Smooth muscle cell (in vitro differentiated cells): Measurements from ENCODE around the gene TTC4. TPM values are rescaled to one million over a fixed set of nuclear protein-coding genes. Genes with fewer than 3 reads are reported as not detected.
A peak's percentile ranks its signal among the peaks of the same experiment; 100 is the strongest.

Experiments used
- DNase-seq: peaks from one replicate; lab custom pipeline; 2025; ENCODE audit not compliant: unreplicated experiment; lab: John Stamatoyannopoulos, UW
- H2AFZ ChIP-seq: fragments of 200-600 bp; sonication (generic); 2 replicates; pipeline ENCODE4 v1.6.0; 2016; ENCODE audit warnings: antibody characterized with exemption, low read depth, mild to moderate bottlenecking
- H3F3A ChIP-seq: fragments of 200-600 bp; sonication (generic); 2 replicates; pipeline ENCODE4 v1.6.0; 2017; ENCODE audit warnings: antibody characterized with exemption, low read depth
- H3K27ac ChIP-seq: fragments of 200-600 bp; sonication (generic); 2 replicates; pipeline ENCODE4 v1.5.1; 2016; ENCODE audit warnings: low read depth, mild to moderate bottlenecking
- H3K27me3 ChIP-seq: fragments of 200-600 bp; sonication (generic); 2 replicates; pipeline ENCODE4 v1.6.1; 2016; ENCODE audit warnings: low read depth, mild to moderate bottlenecking
- H3K36me3 ChIP-seq: fragments of 200-600 bp; sonication (generic); 2 replicates; pipeline ENCODE4 v1.5.1; 2016; ENCODE audit warnings: low read depth
- H3K4me1 ChIP-seq: fragments of 200-600 bp; sonication (generic); 2 replicates; pipeline ENCODE4 v1.5.1; 2016; ENCODE audit warnings: low read depth
- H3K4me2 ChIP-seq: fragments of 200-600 bp; sonication (generic); 2 replicates; pipeline ENCODE4 v1.6.0; 2016; ENCODE audit warnings: mild to moderate bottlenecking
- H3K4me3 ChIP-seq: fragments of 200-600 bp; sonication (generic); 2 replicates; pipeline ENCODE4 v1.5.1; 2016; ENCODE audit warnings: mild to moderate bottlenecking
- H3K79me2 ChIP-seq: fragments of 200-600 bp; sonication (generic); 2 replicates; pipeline ENCODE4 v1.6.0; 2016; ENCODE audit warnings: low read depth, mild to moderate bottlenecking
- H3K9ac ChIP-seq: fragments of 200-600 bp; sonication (generic); 2 replicates; pipeline ENCODE4 v1.6.0; 2016; ENCODE audit warnings: low read depth
- H3K9me3 ChIP-seq: fragments of 200-600 bp; sonication (generic); replicated peaks from 2 replicates; pipeline ENCODE4 v1.5.1; 2016; ENCODE audit warnings: low read depth
- H4K20me1 ChIP-seq: fragments of 200-600 bp; sonication (generic); 2 replicates; pipeline ENCODE4 v1.6.0; 2016; ENCODE audit warnings: low read depth
- WGBS: methylation state at CpG from one replicate; pipeline ENCODE4 v1.1.7; 2016; ENCODE audit warnings: low lambda C conversion rate; 5-methylcytosine and 5-hydroxymethylcytosine counted together
- polyA plus RNA-seq: library from polyadenylated mRNA; unstranded; fragments of >200 nt; fragmentation: Nextera tagmentation; extraction: Ambion mirVana; gene quantifications from 2 replicates; pipeline ENCODE4 v1.2.1, GENCODE V29; 2016
- total RNA-seq: library from RNA; depleted of rRNA; stranded (reverse); fragments of >200 nt; gene quantifications from 2 replicates; pipeline ENCODE4 v1.2.3, GENCODE V29; 2014
- TF ChIP-seq, protein P1 (sequence below): fragments of 200-600 bp; sonication (generic); IDR thresholded peaks from 2 replicates; pipeline ENCODE4 v1.5.1; 2017; ENCODE audit warnings: borderline replicate concordance, mild to moderate bottlenecking, antibody characterized with exemption; ENCODE audit not compliant: insufficient read depth, poor library complexity, severe bottlenecking

Gene TTC4
- total and polyA plus RNA-seq, 2 experiments from 2014 or later, result 14.7 to 27.3 TPM

DNA sequence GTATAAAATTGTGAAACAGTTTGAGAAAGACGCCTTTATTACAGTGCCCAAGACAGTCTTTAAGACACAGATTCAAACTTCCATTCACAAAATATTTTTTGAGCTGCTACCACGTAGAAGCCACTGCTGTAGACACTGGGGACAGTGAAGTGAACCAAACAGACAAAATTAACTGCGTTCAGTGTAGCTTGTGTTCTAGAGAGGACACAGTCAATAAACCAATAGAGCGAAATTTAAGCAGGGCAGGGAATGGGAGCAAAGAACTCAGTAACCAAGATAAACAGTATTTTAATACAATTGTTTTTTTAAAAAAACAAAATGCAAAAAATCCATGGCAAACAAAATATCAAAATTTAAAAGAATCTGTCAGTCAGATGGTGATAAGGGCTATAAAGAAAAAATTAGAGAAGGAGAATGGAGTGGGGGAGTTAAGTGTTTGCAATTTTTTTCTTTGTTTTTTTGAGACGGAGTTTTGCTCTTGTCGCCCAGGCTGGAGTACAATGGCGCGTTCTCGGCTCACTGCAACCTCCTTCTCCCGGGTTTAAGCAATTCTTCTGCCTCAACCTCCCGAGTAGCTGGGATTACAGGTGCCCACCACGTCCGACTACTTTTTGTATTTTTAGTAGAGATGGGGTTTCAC is 49.4 kb downstream of the TTC4 start:
- DNase-seq, result no peak
- peaks cover 19% of the 10 kb centered on the region for H3K79me2 ChIP-seq
- H3K27me3 ChIP-seq, result no peaks in the 10 kb centered on the region
- H3K4me3 ChIP-seq, result peak overlapping the region; percentile 60
- peak overlapping the region; percentile 95 for H2AFZ ChIP-seq
- peak overlapping the region; percentile 83 for H3K9ac ChIP-seq
- peak overlapping the region; percentile 86 for H3K4me2 ChIP-seq
- no peaks in the 10 kb centered on the region for H3F3A ChIP-seq
- H3K9me3 ChIP-seq, result no peaks in the 10 kb centered on the region
- H4K20me1 ChIP-seq, result no peaks in the 10 kb centered on the region
- TF ChIP-seq, protein P1, sequence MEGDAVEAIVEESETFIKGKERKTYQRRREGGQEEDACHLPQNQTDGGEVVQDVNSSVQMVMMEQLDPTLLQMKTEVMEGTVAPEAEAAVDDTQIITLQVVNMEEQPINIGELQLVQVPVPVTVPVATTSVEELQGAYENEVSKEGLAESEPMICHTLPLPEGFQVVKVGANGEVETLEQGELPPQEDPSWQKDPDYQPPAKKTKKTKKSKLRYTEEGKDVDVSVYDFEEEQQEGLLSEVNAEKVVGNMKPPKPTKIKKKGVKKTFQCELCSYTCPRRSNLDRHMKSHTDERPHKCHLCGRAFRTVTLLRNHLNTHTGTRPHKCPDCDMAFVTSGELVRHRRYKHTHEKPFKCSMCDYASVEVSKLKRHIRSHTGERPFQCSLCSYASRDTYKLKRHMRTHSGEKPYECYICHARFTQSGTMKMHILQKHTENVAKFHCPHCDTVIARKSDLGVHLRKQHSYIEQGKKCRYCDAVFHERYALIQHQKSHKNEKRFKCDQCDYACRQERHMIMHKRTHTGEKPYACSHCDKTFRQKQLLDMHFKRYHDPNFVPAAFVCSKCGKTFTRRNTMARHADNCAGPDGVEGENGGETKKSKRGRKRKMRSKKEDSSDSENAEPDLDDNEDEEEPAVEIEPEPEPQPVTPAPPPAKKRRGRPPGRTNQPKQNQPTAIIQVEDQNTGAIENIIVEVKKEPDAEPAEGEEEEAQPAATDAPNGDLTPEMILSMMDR, result no peak
- H3K27ac ChIP-seq, result peak overlapping the region; percentile 80
- 65% methylated on average over 13 of the region's 13 CpGs for WGBS
- H3K4me1 ChIP-seq, result peaks cover 11% of the 10 kb centered on the region
- H3K36me3 ChIP-seq, result no peaks in the 10 kb centered on the region

DNA sequence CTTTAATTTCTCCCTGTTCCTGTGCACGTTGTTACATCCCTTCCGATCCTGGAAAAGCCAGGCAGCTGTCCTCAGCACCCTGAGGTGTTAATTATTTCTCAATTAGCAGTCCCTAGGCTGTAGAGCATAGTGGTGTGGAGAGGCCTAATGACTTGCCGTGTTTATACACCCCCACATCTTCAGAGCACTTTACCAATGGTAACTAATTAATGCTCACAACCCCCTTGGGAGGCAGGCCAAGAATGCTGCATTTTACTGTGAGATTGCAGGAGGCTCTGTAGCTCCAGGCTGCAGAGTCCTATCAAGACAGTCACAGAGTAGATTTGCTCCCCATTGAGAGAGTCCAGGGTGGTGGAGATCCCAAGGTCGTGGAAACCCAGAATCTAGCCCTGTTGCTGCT is 51.1 kb downstream of the TTC4 start:
- no peaks in the 10 kb centered on the region for H3K36me3 ChIP-seq
- no peak overlapping the region for H3K4me3 ChIP-seq
- 64% methylated on average over 4 of the region's 4 CpGs for WGBS
- no peak overlapping the region for H3K9ac ChIP-seq
- no peaks in the 10 kb centered on the region for H3F3A ChIP-seq
- peaks cover 11% of the 10 kb centered on the region for H3K4me1 ChIP-seq
- no peak overlapping the region for H3K27ac ChIP-seq
- peaks cover 19% of the 10 kb centered on the region for H3K79me2 ChIP-seq
- TF ChIP-seq, protein P1, result no peak
- DNase-seq, result no peak
- no peaks in the 10 kb centered on the region for H4K20me1 ChIP-seq
- no peaks in the 10 kb centered on the region for H3K27me3 ChIP-seq
- H2AFZ ChIP-seq, result no peak overlapping the region
- no peak overlapping the region for H3K4me2 ChIP-seq
- no peaks in the 10 kb centered on the region for H3K9me3 ChIP-seq

DNA sequence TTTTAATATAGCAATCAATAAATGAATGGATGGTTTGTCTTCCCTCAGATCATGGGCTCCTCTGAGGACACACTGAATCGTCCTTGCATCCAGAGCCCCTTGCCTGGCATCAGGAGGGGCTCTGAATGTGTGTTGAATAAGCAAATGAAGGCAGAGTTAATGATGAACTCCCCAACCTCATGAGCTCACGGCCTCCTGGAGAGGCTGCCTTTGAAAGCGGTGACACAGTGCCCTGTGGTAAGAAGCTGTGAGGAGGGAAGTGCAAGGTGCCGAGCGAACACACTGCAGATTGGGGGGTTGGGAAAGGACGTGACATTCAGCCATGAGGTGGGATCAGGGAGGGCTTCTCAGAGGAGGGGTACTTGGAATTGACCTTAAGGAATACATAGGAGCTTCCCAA is 51.9 kb downstream of the TTC4 start:
- H3K36me3 ChIP-seq, result no peaks in the 10 kb centered on the region
- no peak overlapping the region for H3K27ac ChIP-seq
- H3K79me2 ChIP-seq, result peaks cover 15% of the 10 kb centered on the region
- H3K27me3 ChIP-seq, result no peaks in the 10 kb centered on the region
- DNase-seq, result no peak
- H3K4me1 ChIP-seq, result peaks cover 11% of the 10 kb centered on the region
- TF ChIP-seq, protein P1, result no peak
- no peaks in the 10 kb centered on the region for H3F3A ChIP-seq
- H4K20me1 ChIP-seq, result no peaks in the 10 kb centered on the region
- WGBS, result 70% methylated on average over 6 of the region's 6 CpGs
- H3K9me3 ChIP-seq, result no peaks in the 10 kb centered on the region
- H2AFZ ChIP-seq, result no peak overlapping the region
- no peak overlapping the region for H3K4me2 ChIP-seq
- H3K4me3 ChIP-seq, result no peak overlapping the region
- H3K9ac ChIP-seq, result no peak overlapping the region

DNA sequence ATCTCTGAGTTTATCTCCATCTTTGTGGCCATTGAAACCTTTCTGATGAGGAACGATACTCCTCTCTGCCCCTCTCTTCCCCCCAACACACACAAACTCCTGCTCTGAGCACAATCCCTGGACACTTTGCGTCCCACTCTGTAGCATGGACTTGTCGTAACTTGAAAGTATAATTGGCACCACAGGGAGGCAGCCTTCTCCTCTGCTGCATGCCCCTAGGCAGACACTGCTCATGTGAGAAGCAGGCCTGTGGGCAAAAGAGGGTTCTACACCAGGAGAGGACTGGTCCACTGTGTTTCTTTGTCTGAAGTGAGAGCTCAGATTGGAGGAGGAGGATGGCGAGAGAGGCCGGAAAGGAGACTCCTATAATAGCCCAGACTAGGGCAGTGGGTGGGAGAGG is 52.4 kb downstream of the TTC4 start:
- H3F3A ChIP-seq, result no peaks in the 10 kb centered on the region
- 78% methylated on average over 5 of the region's 5 CpGs for WGBS
- H3K4me2 ChIP-seq, result no peak overlapping the region
- no peak overlapping the region for H2AFZ ChIP-seq
- H3K27me3 ChIP-seq, result no peaks in the 10 kb centered on the region
- H3K4me1 ChIP-seq, result peaks cover 10% of the 10 kb centered on the region
- H3K79me2 ChIP-seq, result peaks cover 9% of the 10 kb centered on the region
- H3K4me3 ChIP-seq, result no peak overlapping the region
- no peak for DNase-seq
- TF ChIP-seq, protein P1, result no peak
- H3K27ac ChIP-seq, result no peak overlapping the region
- H4K20me1 ChIP-seq, result no peaks in the 10 kb centered on the region
- no peaks in the 10 kb centered on the region for H3K36me3 ChIP-seq
- no peaks in the 10 kb centered on the region for H3K9me3 ChIP-seq
- no peak overlapping the region for H3K9ac ChIP-seq
